ENCODE results near the gene HSD17B14. TPM values are rescaled to one million over a fixed set of nuclear protein-coding genes. Genes with fewer than 3 reads are reported as not detected.

The HSD17B14 gene
- total and polyA plus RNA-seq, 9 of the 15 experiments (the other 6 are each of a cell fraction or from before 2014, with no cell fraction given): 0.16 TPM; not detected in 8

- TF ChIP-seq, protein P1, sequence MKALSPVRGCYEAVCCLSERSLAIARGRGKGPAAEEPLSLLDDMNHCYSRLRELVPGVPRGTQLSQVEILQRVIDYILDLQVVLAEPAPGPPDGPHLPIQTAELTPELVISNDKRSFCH (CRISPR knock-in tag; IDR thresholded peaks at IDR 0.05): no peak
- TF ChIP-seq, protein P1 (tag; IDR thresholded peaks at IDR 0.05): peak; percentile 77
- TF ChIP-seq KLF13 (tag; IDR thresholded peaks at IDR 0.05; ENCODE audit: borderline replicate concordance, low read depth) (no peak), ZNF584 (CRISPR knock-in tag; IDR thresholded peaks at IDR 0.05; ENCODE audit: low read depth) (peak; percentile 77), U2AF2 (optimal IDR thresholded peaks at IDR 0.05; ENCODE audit: low read depth, low read length) (no peak), HIVEP1 (CRISPR knock-in tag; IDR thresholded peaks at IDR 0.05) (no peak), CHD4 (IDR thresholded peaks at IDR 0.05; ENCODE audit: insufficient read depth, insufficient replicate concordance, low read depth, low read length, poor library complexity, severe bottlenecking) (no peak), ZNF780A (CRISPR knock-in tag; IDR thresholded peaks at IDR 0.05) (no peak), BACH1 (tag; IDR thresholded peaks at IDR 0.05) (no peak; the same call in none of the 2 replicates), THRAP3 (IDR thresholded peaks at IDR 0.05; ENCODE audit: borderline replicate concordance) (no peak; the same call in 1 of the 2 replicates), ETS2 (tag; IDR thresholded peaks at IDR 0.05; ENCODE audit: borderline replicate concordance, poor library complexity, severe bottlenecking) (no peak), ZNF174 (CRISPR knock-in tag; IDR thresholded peaks at IDR 0.05) (no peak), HSF4 (CRISPR knock-in tag; IDR thresholded peaks at IDR 0.05; ENCODE audit: borderline replicate concordance) (peak; percentile 53; the same call in 1 of the 2 replicates), SOX6 (IDR thresholded peaks at IDR 0.05) (peak; percentile 100), CAMTA2 (CRISPR knock-in tag; conservative IDR thresholded peaks at IDR 0.05) (no peak), SNIP1 (IDR thresholded peaks at IDR 0.05; ENCODE audit: low read depth) (no peak), JUN (IDR thresholded peaks at IDR 0.05; ENCODE audit: borderline replicate concordance, low read depth, low read length) (peak; percentile 50; the same call in 1 of the 2 replicates), JUN (CRISPR knock-in tag; IDR thresholded peaks at IDR 0.05; ENCODE audit: borderline replicate concordance) (no peak; the same call in 1 of the 2 replicates), ZNF12 (CRISPR knock-in tag; IDR thresholded peaks at IDR 0.05) (no peak), ATF1 (CRISPR knock-in tag; IDR thresholded peaks at IDR 0.05) (no peak), ATF1 (tag; IDR thresholded peaks at IDR 0.05) (peak; percentile 91), ZC3H4 (CRISPR knock-in tag; IDR thresholded peaks at IDR 0.05; ENCODE audit: borderline replicate concordance) (no peak), KHSRP (IDR thresholded peaks at IDR 0.05) (peak; percentile 79)
- TF ChIP-seq, protein P2, sequence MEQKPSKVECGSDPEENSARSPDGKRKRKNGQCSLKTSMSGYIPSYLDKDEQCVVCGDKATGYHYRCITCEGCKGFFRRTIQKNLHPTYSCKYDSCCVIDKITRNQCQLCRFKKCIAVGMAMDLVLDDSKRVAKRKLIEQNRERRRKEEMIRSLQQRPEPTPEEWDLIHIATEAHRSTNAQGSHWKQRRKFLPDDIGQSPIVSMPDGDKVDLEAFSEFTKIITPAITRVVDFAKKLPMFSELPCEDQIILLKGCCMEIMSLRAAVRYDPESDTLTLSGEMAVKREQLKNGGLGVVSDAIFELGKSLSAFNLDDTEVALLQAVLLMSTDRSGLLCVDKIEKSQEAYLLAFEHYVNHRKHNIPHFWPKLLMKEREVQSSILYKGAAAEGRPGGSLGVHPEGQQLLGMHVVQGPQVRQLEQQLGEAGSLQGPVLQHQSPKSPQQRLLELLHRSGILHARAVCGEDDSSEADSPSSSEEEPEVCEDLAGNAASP (IDR thresholded peaks at IDR 0.05): no peak
- TF ChIP-seq, protein P3, sequence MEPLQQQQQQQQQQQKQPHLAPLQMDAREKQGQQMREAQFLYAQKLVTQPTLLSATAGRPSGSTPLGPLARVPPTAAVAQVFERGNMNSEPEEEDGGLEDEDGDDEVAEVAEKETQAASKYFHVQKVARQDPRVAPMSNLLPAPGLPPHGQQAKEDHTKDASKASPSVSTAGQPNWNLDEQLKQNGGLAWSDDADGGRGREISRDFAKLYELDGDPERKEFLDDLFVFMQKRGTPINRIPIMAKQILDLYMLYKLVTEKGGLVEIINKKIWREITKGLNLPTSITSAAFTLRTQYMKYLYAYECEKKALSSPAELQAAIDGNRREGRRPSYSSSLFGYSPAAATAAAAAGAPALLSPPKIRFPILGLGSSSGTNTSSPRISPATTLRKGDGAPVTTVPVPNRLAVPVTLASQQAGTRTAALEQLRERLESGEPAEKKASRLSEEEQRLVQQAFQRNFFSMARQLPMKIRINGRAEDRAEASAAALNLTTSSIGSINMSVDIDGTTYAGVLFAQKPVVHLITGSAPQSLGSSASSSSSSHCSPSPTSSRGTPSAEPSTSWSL (CRISPR knock-in tag; IDR thresholded peaks at IDR 0.05; ENCODE audit: borderline replicate concordance): no peak
Observed at GRCh38 chr19:48878196-48879024, 42.1 kb upstream of the HSD17B14 start (continued).

Measured in K562 (cell line).